ENCODE measurements around the gene FGFR4. TPM values are rescaled to one million over a fixed set of nuclear protein-coding genes. Genes with fewer than 3 reads are reported as not detected.

Gene FGFR4
- total RNA-seq, 3 donors from 2014 or later, result 0.48 to 4.5 (median 2.0) TPM

GRCh38 chr5:177142778-177143177, 56.1 kb downstream of the FGFR4 start:
- Histone ChIP-seq H3K9me3 (no peaks in the 10 kb centered on the region), H3K27ac (no peak overlapping the region), H3K4me3 (no peak overlapping the region), H3K4me1 (peaks cover 0 to 5% of the 10 kb centered on the region in 2 donors), H3K27me3 (no peaks in the 10 kb centered on the region), H3K36me3 (no peaks in the 10 kb centered on the region)
- TF ChIP-seq POLR2AphosphoS5 (IDR thresholded peaks at IDR 0.05) (no peak), POLR2A (IDR thresholded peaks at IDR 0.05) (no peak), CTCF (IDR thresholded peaks at IDR 0.05) (no peak)
- no peak for DNase-seq (ENCODE audit: low spot score in 2 of 2)
- intact Hi-C loops (cut with DNase I; ENCODE audit: low total_unique reads), result no loop called here

- DNase-seq (ENCODE audit: low spot score in 2 of 2), result no peak
- H3K4me1 ChIP-seq, result no peaks in the 10 kb centered on the region
- H3K4me3 ChIP-seq, result no peak overlapping the region
- TF ChIP-seq POLR2A (IDR thresholded peaks at IDR 0.05) (no peak), CTCF (IDR thresholded peaks at IDR 0.05) (no peak)
- no peaks in the 10 kb centered on the region for H3K36me3 ChIP-seq
- H3K27ac ChIP-seq, result no peak overlapping the region
- H3K9me3 ChIP-seq, result no peaks in the 10 kb centered on the region
- intact Hi-C loops (cut with DNase I; ENCODE audit: low total_unique reads), result no loop called here
- no peaks in the 10 kb centered on the region for H3K27me3 ChIP-seq
Measured at GRCh38 chr5:177146891-177147638, 60.4 kb downstream of the FGFR4 start.

Other genes starting within 250 kb of the FGFR4 start
- 1 to 10 TPM; 2.5 to 5.0 (median 4.3) TPM for gene HK3, start 187.6 kb upstream of the FGFR4 start, total RNA-seq
- 10 to 100 TPM; 27.8 to 61.3 (median 53.1) TPM for gene UIMC1, start 80.1 kb upstream of the FGFR4 start, total RNA-seq
- gene ZNF346, start 64.2 kb upstream of the FGFR4 start, total RNA-seq, result 10 to 100 TPM; 13.6 to 28.2 (median 19.2) TPM
- gene NSD1, start 46.9 kb downstream of the FGFR4 start, total RNA-seq, result 10 to 100 TPM; 37.7 to 52.2 (median 38.6) TPM
- gene RAB24, start 216.8 kb downstream of the FGFR4 start, total RNA-seq, result 10 to 100 TPM; 21.4 to 62.9 (median 36.0) TPM
- gene PRELID1, start 216.9 kb downstream of the FGFR4 start, total RNA-seq, result 10 to 100 TPM; 61.0 to 97.0 (median 68.8) TPM
- gene MXD3, start 225.0 kb downstream of the FGFR4 start, total RNA-seq, result 10 to 100 TPM in 1 of 3 donors, 1 to 10 TPM in 2; 4.2 to 10.5 (median 9.4) TPM